HG02798 (cell line): ENCODE results near the gene HS6ST2.

Experiments used
- ATAC-seq: cut with Tn5 transposase; IDR thresholded peaks from one replicate; pipeline ENCODE4 v1.9.1; 2021; ENCODE audit warnings: mild to moderate bottlenecking; ENCODE audit not compliant: unreplicated experiment, poor library complexity

Gene HS6ST2

DNA sequence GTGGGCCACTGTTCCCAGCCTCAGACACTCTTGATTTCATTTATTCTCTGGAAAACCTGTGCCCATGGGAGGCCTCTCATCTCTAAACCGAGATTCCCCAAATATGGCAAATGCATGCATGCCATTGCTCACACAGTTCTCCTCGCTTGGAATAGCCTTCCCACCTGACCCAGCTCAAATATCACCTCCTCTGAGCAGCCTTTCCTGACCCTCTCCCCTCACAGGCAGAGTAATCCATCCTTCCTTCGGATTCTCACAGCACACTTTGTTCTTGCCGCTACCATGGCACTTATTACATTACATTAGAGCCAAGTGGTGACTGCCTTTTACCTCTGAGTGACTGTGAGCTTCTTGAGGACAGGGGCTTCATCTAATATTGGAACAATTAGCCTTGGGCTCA, 209.5 kb downstream of the HS6ST2 start:
- no peak for ATAC-seq

GRCh38 chrX:132748268-132748667, 210.2 kb downstream of the HS6ST2 start:
- ATAC-seq, result no peak

- no peak for ATAC-seq
Observed at GRCh38 chrX:132745593-132745992, 212.8 kb downstream of the HS6ST2 start.

DNA sequence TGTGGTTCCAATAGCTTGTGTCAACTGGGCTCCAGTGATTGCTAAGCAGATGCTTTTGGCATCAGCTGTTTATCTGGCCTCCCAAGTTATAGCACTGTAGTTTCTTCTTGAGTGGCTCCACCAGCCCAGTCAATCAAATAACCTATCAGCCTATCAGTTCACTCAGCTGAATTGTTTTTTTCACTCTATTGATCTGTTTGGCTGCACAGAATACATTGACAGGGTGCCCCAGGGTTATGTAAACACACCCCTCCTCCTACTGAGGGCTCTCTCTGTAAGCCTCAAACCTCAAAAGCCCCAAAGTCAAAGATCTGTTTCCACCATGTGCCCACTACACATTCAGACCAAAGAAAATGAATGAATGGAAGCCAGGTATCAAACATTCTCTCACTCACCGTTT, 214.0 kb downstream of the HS6ST2 start:
- ATAC-seq, result no peak

DNA sequence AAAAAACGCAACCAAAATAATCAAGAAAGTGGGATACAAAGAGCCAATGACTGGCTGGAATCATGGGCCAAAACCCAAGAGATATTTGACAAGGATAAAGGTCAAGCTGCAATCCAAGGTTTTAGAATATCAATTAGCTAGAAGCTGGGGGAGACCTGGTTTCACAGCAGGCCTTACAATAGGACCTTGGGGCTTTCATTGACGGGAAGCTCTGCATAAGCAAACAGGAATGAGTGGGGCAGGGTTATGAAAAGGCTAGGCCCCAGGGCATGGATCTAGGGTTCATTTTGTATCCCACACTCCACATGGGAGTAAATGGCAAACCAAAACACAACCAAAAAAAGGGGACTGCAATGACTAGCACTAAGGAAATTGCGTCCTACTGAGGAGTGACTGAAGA, 215.3 kb downstream of the HS6ST2 start:
- no peak for ATAC-seq

DNA sequence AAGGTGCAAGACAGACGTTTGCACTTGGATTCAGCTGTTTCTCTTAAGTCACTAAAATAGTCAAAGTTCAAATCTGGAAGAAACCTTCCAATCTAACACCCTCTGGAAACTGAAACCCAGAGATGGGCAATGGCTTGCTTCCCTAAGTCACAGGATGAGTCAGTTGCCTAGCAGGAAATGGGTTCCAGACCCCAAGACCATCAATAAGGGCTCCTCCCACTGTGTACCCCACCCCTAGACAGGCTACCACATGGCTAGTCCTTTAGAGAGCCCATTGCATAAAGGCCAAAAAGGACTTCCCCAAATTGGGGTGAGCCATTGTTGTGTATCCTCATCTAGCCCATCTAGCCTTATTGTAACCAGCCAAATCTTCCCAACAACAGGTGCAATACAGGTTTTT, 216.2 kb downstream of the HS6ST2 start:
- ATAC-seq, result no peak

GRCh38 chrX:132741689-132742088, 216.7 kb downstream of the HS6ST2 start:
- no peak for ATAC-seq

- no peak for ATAC-seq
Observed at GRCh38 chrX:132740316-132741123, 217.9 kb downstream of the HS6ST2 start.

DNA sequence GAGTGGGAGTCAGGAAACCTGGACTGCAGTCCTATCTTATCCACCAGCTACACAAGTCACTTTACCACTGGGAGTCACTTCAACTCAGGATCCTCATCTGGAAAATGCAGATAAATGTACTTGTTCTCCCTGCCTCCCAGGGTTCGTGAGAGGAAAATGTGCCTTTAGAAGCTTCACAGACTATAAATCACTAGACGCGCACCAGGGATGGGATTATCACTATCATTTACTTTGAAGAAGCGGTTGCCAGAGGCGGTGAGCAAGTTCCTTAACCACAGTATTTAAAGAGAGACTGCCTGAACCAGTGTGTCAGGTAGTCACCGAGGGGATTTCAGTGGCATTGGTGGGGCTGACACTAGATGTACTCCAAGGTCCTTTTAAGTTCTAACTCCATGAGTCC, 219.5 kb downstream of the HS6ST2 start:
- ATAC-seq, result no peak

DNA sequence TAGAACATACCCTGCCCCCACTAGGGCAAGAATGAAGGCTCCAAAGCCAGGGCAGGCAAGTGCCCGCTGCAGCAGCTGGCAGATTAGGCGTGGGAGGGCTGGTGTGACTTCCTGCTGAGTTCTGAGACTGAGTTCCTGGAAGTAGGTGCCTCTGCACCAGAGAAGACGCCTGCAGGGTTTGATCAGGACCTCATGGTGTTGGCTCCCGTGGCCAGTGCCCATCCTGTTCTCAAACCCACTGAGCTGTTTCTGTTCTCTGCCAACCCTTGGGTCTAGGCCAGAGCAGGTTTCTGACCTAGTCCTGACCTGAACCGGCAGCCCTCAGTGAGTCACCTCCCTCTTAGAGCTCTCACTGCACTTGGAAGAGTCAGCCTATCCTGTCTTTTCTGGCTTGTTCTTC, 220.7 kb downstream of the HS6ST2 start:
- ATAC-seq, result no peak

GRCh38 chrX:132732236-132732635, 226.2 kb downstream of the HS6ST2 start:
- ATAC-seq, result no peak

- no peak for ATAC-seq
Observed at GRCh38 chrX:132730726-132731125, 227.7 kb downstream of the HS6ST2 start.

GRCh38 chrX:132730266-132730665, 228.2 kb downstream of the HS6ST2 start:
- no peak for ATAC-seq

GRCh38 chrX:132728296-132728695, 230.1 kb downstream of the HS6ST2 start:
- no peak for ATAC-seq

DNA sequence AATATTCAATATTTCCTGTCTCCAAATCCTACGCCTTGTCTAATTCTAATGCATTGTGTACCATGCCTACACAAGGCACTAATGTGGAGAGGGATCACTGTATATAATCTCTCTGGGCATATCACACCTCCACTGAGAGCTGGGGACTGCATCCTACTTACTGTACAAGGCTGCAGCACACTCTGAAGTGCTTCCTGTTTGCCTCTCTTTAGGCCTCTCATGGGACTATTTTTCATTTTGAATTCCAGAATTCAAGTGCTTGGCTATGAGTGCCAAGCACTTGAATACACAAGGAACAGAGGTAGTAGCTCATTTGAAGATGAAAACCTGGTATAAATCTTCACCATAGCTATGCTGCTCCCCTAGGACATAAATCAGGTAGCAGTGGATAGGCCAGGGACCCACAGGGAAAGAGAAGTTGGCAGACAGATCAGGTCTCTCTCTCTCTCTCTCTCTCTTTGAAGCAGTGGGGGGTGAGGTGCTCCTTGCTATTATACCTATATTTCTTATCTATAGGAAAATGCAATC, 239.9 kb downstream of the HS6ST2 start:
- ATAC-seq, result no peak

GRCh38 chrX:132716006-132716405, 242.4 kb downstream of the HS6ST2 start:
- ATAC-seq, result no peak

DNA sequence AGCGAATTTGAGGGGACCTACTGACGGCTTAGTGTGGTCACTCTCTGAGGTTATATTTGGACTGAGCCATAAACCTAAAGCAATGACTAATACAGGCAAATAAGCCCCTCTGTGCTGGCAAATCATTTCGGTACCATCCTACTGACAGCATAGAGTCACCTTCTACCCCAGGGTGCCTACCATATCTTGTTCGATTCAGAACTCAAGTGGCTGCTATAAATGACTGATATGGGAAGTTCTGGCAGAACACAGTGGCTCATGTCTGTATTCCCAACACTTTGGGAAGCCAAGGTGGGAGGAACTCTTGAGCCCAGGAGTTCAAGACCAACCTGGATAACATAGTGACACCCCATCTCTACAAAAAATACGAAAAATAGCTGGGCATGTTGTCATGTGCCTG, 243.5 kb downstream of the HS6ST2 start:
- ATAC-seq, result no peak

DNA sequence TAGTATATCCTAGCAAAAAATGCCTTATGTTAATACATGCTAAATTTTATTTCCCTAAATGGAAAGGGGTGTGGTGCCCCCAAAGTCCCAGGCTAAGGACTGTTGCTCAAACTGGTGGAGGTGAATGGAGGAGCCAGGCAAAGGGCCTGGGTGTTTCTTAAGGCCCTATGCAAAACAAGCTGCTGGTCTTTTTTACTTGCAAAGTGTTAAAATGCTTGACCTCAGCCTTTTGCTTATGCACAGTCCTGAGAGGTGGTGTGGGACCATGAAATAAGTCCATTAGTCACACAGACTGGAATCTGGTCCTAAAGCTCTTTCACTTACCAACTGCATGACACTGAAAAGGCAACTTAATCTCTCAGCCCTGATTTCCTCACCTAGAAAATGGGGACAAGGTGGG, 246.1 kb downstream of the HS6ST2 start:
- ATAC-seq, result no peak

DNA sequence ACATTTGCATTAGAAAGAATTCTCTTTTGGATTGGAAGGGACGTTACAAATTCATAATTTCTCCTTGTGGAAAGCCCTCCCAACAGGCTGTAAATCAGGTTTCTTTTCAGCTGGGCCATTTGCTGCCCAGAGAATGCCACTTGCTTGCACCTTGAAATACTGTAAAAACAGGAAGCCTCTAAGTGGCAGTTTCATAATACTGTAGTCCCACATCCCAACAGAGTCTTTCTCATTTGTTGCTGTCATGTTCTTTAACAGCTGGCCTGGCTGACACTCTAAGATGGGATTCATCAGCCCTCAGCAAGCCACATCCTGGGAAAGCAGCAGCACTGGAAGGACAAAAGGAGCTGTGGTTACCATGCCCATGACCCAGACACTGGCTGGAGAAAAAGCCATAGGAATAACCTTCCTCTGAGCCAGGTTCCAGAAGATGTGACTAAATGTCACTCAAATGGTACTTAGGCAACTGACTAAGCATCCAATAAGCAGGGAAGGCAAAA, 247.7 kb downstream of the HS6ST2 start:
- ATAC-seq, result no peak

GRCh38 chrX:132708529-132708928, 249.9 kb downstream of the HS6ST2 start:
- ATAC-seq, result no peak

GRCh38 chrX:132704769-132705168, 253.7 kb downstream of the HS6ST2 start:
- no peak for ATAC-seq

DNA sequence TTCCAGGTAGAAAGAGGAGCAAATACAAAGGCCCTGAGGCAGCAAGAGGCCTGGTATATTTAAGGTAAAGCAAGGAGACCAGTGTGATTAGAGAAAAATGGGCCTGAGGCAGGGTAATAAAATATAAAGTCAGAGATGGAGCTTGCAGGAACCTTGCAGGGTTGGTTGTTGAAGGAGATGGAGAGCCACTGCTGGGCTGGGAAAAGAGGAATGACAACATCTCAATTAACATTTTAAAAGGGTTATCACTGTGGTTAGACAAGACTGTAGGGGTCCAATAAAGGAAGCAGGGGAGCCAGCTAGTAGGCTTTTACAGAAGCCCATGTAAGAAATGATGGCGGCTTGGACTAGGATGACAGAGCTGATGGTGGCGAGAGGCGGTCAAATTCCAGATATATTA, 264.0 kb downstream of the HS6ST2 start:
- ATAC-seq, result no peak
